Liver (tissue), 9 donors: Measurements from ENCODE around the gene SLC22A5. TPM values are rescaled to one million over a fixed set of nuclear protein-coding genes. Genes with fewer than 3 reads are reported as not detected.

Experiments used
- DNase-seq: peaks from one replicate; pipeline ENCODE4 v3.0.0-alpha.2; 2017; ENCODE audit warnings: low spot score
- H3K27ac ChIP-seq, 2 donors: one replicate each; pipeline ENCODE4 v1.7.0; 2013; ENCODE audit warnings: inconsistent platforms in 2 of 2, low read length in 2 of 2, control low read depth in 1 of 2, low read depth in 1 of 2, mild to moderate bottlenecking in 1 of 2
- H3K27me3 ChIP-seq, 4 donors: one replicate each; pipeline versions ENCODE4 v1.6.1 to v1.7.0; 2013; ENCODE audit warnings: low read length in 3 of 4, inconsistent platforms in 1 of 4, mild to moderate bottlenecking in 1 of 4, moderate library complexity in 1 of 4; ENCODE audit not compliant: control insufficient read depth in 4 of 4, insufficient read depth in 4 of 4
- H3K36me3 ChIP-seq, 4 donors: one replicate each; pipeline versions ENCODE4 v1.6.1 to v1.7.0; 2013; ENCODE audit warnings: low read length in 3 of 4, mild to moderate bottlenecking in 3 of 4, low read depth in 1 of 4, moderate library complexity in 1 of 4; ENCODE audit not compliant: control insufficient read depth in 4 of 4, insufficient read depth in 3 of 4
- H3K4me1 ChIP-seq, 4 donors: one replicate each; pipeline versions ENCODE4 v1.6.1 to v1.7.0; 2013; ENCODE audit warnings: low read length in 3 of 4, mild to moderate bottlenecking in 3 of 4, moderate library complexity in 1 of 4; ENCODE audit not compliant: control insufficient read depth in 4 of 4, insufficient read depth in 4 of 4
- H3K4me3 ChIP-seq, 3 donors: one replicate each; pipeline versions ENCODE4 v1.6.1 to v1.7.0; 2013; ENCODE audit warnings: low read length in 3 of 3, control low read depth in 1 of 3, low read depth in 1 of 3, mild to moderate bottlenecking in 1 of 3
- H3K9ac ChIP-seq, 2 donors: one replicate each; pipeline ENCODE4 v1.7.0; 2013; ENCODE audit warnings: low read length in 2 of 2, mild to moderate bottlenecking in 2 of 2, moderate library complexity in 2 of 2, control low read depth in 1 of 2, low read depth in 1 of 2
- H3K9me3 ChIP-seq, 4 donors: one replicate each; pipeline versions ENCODE4 v1.6.1 to v1.7.0; 2013; ENCODE audit warnings: low read length in 3 of 4; ENCODE audit not compliant: control insufficient read depth in 4 of 4
- CTCF ChIP-seq: fragments of 150-350 bp; IDR thresholded peaks from 2 replicates; pipeline ENCODE4 v1.5.1; 2017; ENCODE audit warnings: improper control_type of control experiment, low read depth, low read length; ENCODE audit not compliant: missing input control
- EGR1 ChIP-seq, 2 donors: IDR thresholded peaks; 2 replicates each; pipeline ENCODE4 v1.6.1; 2016 to 2018; ENCODE audit warnings: antibody characterized with exemption in 2 of 2, low read depth in 2 of 2
- FOXA1 ChIP-seq: IDR thresholded peaks from 2 replicates; pipeline ENCODE4 v1.6.1; 2016; ENCODE audit warnings: antibody characterized with exemption
- FOXA2 ChIP-seq: IDR thresholded peaks from 2 replicates; pipeline ENCODE4 v1.6.1; 2016; ENCODE audit warnings: antibody characterized with exemption
- GABPA ChIP-seq, 2 donors: IDR thresholded peaks in 1 of 2; conservative IDR thresholded peaks in 1 of 2; 2 replicates each; pipeline ENCODE4 v1.6.1; 2016; ENCODE audit warnings: antibody characterized with exemption in 2 of 2, mild to moderate bottlenecking in 1 of 2, moderate library complexity in 1 of 2
- HNF4A ChIP-seq, 2 donors: conservative IDR thresholded peaks; 2 replicates each; pipeline ENCODE4 v1.6.1; 2016; ENCODE audit warnings: antibody characterized with exemption in 2 of 2, mild to moderate bottlenecking in 2 of 2
- HNF4G ChIP-seq: IDR thresholded peaks from 2 replicates; pipeline ENCODE4 v1.6.1; 2016; ENCODE audit warnings: antibody characterized with exemption
- JUND ChIP-seq, 2 donors: IDR thresholded peaks; 2 replicates each; pipeline ENCODE4 v1.6.1; 2016; ENCODE audit warnings: antibody characterized with exemption in 2 of 2
- NR2F2 ChIP-seq: IDR thresholded peaks from 2 replicates; pipeline ENCODE4 v1.6.1; 2016; ENCODE audit warnings: antibody characterized with exemption
- RAD21 ChIP-seq, 2 donors: IDR thresholded peaks; 2 replicates each; pipeline ENCODE4 v1.6.1; 2016; ENCODE audit warnings: antibody characterized with exemption in 2 of 2, mild to moderate bottlenecking in 2 of 2
- REST ChIP-seq: IDR thresholded peaks from 2 replicates; pipeline ENCODE4 v1.6.1; 2016; ENCODE audit warnings: antibody characterized with exemption, mild to moderate bottlenecking
- RXRA ChIP-seq, 2 donors: IDR thresholded peaks; 2 replicates each; pipeline ENCODE4 v1.6.1; 2017 to 2018; ENCODE audit warnings: antibody characterized with exemption in 2 of 2, mild to moderate bottlenecking in 1 of 2
- SP1 ChIP-seq: IDR thresholded peaks from 2 replicates; pipeline ENCODE4 v1.6.1; 2018; ENCODE audit warnings: antibody characterized with exemption, mild to moderate bottlenecking
- TAF1 ChIP-seq: conservative IDR thresholded peaks from 2 replicates; pipeline ENCODE4 v1.6.1; 2016; ENCODE audit warnings: antibody characterized with exemption, mild to moderate bottlenecking
- YY1 ChIP-seq: IDR thresholded peaks from 2 replicates; pipeline ENCODE4 v1.6.1; 2016; ENCODE audit warnings: antibody characterized with exemption, mild to moderate bottlenecking
- ZBTB33 ChIP-seq: IDR thresholded peaks from 2 replicates; pipeline ENCODE4 v1.6.1; 2016; ENCODE audit warnings: antibody characterized with exemption
- WGBS: extraction: QIAGEN DNeasy Blood & Tissue Kit; methylation state at CpG from one replicate; pipeline ENCODE4 v1.1.7; 2013; 5-methylcytosine and 5-hydroxymethylcytosine counted together
- polyA plus RNA-seq, 2 donors: library from polyadenylated mRNA; stranded (reverse) in 1 of 2; unstranded in 1 of 2; fragments of 200-250 nt in 1 of 2; fragments of >200 nt in 1 of 2; fragmentation: Nextera tagmentation in 1 of 2; extraction: Ambion mirVana in 1 of 2; gene quantifications; one replicate each; pipeline versions ENCODE4 v1.2.1 to v1.2.3, GENCODE V29; 2013 to 2015
- total RNA-seq, 2 donors: library from RNA; depleted of rRNA; stranded (reverse); fragments of >200 nt; gene quantifications; one replicate each; pipeline ENCODE4 v1.2.3, GENCODE V29; 2014
- TF ChIP-seq, protein P1 (sequence below): IDR thresholded peaks from 2 replicates; pipeline ENCODE4 v1.6.1; 2016; ENCODE audit warnings: antibody characterized with exemption
- donor health status: healthy.
- donor health status: healthy.
- donor health status: healthy.
- donor health status: healthy.
- donor health status: healthy.

The SLC22A5 gene
- total and polyA plus RNA-seq, 4 donors = 3.4 to 12.7 (median 8.5) TPM

GRCh38 chr5:132430746-132431145 is 61.2 kb downstream of the SLC22A5 start (continued):
- TF ChIP-seq ZBTB33 (no peak), NR2F2 (no peak), RXRA (IDR thresholded peaks at IDR 0.05) (no peak)

- Histone ChIP-seq H3K27ac (no peak overlapping the region), H3K9me3 (no peaks in the 10 kb centered on the region), H3K9ac (no peak overlapping the region), H3K4me3 (no peak overlapping the region), H3K27me3 (no peaks in the 10 kb centered on the region), H3K36me3 (no peaks in the 10 kb centered on the region), H3K4me1 (peaks cover 21 to 60% (median 38%) of the 10 kb centered on the region in 4 donors)
- 90% methylated on average over 4 of the region's 4 CpGs for WGBS
- TF ChIP-seq RAD21 (IDR thresholded peaks at IDR 0.05) (no peak), FOXA1 (no peak), FOXA2 (no peak), CTCF (no peak), EGR1 (IDR thresholded peaks at IDR 0.05; ENCODE audit: low read depth in 2 of 2) (no peak)
- TF ChIP-seq, protein P1, sequence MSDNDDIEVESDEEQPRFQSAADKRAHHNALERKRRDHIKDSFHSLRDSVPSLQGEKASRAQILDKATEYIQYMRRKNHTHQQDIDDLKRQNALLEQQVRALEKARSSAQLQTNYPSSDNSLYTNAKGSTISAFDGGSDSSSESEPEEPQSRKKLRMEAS = no peak
- DNase-seq = no peak
Observed at GRCh38 chr5:132431632-132432031, 62.1 kb downstream of the SLC22A5 start.

DNA sequence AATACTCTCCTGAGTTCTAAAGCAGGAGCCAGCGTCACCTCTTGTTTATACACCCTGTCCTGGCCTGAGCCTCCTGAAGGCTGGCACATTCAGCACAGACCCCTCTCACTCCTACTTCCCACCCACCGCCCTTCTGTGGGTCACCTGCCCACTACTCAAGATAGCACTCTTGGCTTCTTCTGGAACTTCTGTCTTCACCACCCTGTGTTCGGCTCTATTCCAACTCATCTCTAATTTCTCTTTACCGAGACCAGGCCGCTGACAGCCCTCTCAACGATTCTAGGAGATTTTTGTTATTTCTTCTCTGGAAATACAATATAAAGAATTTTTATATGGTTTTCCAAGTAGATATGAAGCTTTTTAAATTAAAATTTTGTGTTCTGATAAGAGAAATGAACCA is 63.6 kb downstream of the SLC22A5 start:
- TF ChIP-seq HNF4A (conservative IDR thresholded peaks at IDR 0.05) (no peak), TAF1 (no peak), RAD21 (IDR thresholded peaks at IDR 0.05) (no peak), SP1 (no peak), EGR1 (IDR thresholded peaks at IDR 0.05; ENCODE audit: low read depth in 2 of 2) (no peak), GABPA (IDR thresholded peaks at IDR 0.05 in 1 of 2, conservative IDR thresholded peaks at IDR 0.05 in 1 of 2) (no peak), RXRA (IDR thresholded peaks at IDR 0.05) (no peak), FOXA1 (no peak), YY1 (no peak), JUND (IDR thresholded peaks at IDR 0.05) (no peak), REST (no peak), HNF4G (no peak), FOXA2 (no peak), CTCF (no peak)
- TF ChIP-seq, protein P1 = no peak
- H3K4me3 ChIP-seq = no peak overlapping the region
- DNase-seq = no peak
- H3K9me3 ChIP-seq = no peaks in the 10 kb centered on the region
- H3K9ac ChIP-seq = no peak overlapping the region
- no peaks in the 10 kb centered on the region for H3K27me3 ChIP-seq
- peaks cover 12 to 50% (median 27%) of the 10 kb centered on the region in 4 donors for H3K4me1 ChIP-seq
- H3K27ac ChIP-seq = peak overlapping the region in 1 of 2 donors; percentile 6
- WGBS = 96% methylated on average over 6 of the region's 6 CpGs
- H3K36me3 ChIP-seq = no peaks in the 10 kb centered on the region
